HG03025 (cell line): ENCODE measurements around the gene TRIM65.
A peak's percentile ranks its signal among the peaks of the same experiment; 100 is the strongest.

Experiments used
- ATAC-seq: cut with Tn5 transposase; IDR thresholded peaks from one replicate; pipeline ENCODE4 v1.9.1; 2021; ENCODE audit warnings: mild to moderate bottlenecking, moderate library complexity; ENCODE audit not compliant: unreplicated experiment, low FRiP score

Gene TRIM65

DNA sequence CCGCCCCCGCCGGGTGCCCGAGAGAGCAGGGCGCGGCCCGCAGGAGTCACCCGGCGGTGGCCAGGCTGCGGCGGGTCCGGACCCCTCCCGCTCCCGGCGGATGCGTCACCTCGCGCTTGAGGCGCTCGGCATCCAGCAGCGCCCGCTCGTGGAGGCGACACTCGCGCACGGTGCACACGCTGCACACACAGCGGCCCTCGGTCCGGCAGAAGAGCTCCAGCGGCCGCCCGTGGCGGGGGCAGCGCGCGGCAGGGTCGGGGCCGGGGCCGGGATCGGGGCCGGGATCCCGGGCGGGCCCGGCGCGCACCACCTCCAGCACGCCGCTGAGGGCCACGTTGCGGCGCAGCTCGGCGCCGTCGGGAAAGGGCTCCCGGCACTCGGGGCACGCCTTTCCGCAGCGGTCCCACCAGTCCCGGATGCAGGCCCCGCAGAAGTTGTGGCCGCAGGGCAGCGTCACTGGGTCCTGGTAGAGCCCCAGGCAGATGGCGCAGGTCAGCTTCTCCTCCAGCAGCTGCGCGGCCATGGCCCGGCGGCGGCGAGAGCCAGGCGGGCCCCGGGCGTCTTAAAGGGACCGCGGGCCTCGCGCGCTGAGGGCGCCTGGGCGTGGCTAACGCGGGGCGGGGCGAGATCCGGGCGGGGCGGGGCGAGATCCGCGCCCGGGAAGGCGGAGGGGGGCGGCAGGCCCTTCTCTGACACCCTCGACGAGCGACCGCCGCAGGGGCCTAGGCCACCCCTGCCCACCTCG is at the start of gene TRIM65:
Gene TRIM65, minus strand, starts transcription at position 537 of the 745 bp plus-strand sequence. Its CDS starts 14 bp downstream, at position 523.
- ATAC-seq, result no peak

GRCh38 chr17:75945211-75945610 is 48.5 kb upstream of the TRIM65 start:
- ATAC-seq, result no peak

- ATAC-seq, result no peak
Measured at GRCh38 chr17:75943491-75943890, 46.7 kb upstream of the TRIM65 start.

DNA sequence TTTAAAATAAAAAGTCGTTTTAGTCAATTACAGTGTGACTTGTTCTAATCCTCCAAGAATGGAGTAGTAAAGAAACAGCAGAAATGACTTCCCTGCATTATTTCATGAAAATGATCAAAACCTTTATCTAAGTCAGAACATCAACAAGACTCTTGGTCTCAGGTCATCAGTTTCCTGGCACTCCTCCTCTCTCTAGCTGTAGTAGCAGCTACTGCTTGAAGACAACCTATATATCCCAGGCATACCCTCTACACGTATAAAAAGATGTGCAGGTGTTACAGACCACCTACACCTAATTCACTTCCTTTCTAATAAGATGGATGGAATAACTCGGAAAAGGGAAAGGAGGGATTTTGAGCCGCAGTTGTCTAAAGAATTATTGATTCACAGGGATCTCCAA is 45.7 kb upstream of the TRIM65 start:
- no peak for ATAC-seq

- ATAC-seq, result no peak
Measured at GRCh38 chr17:75941442-75941819, 44.7 kb upstream of the TRIM65 start.

DNA sequence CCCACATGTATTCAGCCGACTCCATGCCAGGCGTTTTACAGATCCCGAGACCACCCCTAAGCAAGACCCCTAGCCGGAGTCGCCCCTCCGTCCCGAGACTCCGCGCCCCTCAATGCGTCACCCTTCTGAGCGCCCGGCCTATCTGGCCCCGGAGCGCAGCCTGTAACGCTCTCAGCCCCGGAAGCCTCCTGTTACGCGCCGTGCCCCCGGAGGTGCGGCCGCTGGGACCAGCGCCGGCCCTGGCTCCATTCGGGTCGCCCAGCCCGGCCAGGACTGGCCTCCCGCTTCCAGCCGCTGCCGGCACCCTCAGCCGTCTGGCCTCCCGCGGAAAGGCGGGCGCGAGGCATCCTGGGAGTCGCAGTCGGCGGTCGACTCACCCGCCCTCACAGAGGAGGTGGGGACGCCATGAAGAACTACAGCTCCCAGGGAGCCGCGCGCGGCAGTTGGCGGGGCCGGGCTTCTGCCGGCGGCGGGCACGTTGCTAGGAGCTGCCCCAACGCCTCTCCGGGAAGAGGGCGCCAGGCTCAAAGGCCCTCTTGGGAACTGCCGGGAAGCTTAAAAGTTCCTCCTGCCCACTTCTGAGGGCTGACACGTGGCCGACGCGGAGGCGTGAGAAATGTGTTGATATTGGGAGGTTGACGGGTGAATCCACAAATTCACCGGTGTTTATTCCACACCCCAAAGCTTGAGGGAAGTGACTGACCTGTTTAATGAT is 44.1 kb upstream of the TRIM65 start, which contains the start of gene FBF1:
Gene FBF1, minus strand, starts transcription at position 316 of the 715 bp plus-strand sequence. CDS start 2,893 bp downstream, outside the sequence.
- peak; percentile 76 for ATAC-seq

DNA sequence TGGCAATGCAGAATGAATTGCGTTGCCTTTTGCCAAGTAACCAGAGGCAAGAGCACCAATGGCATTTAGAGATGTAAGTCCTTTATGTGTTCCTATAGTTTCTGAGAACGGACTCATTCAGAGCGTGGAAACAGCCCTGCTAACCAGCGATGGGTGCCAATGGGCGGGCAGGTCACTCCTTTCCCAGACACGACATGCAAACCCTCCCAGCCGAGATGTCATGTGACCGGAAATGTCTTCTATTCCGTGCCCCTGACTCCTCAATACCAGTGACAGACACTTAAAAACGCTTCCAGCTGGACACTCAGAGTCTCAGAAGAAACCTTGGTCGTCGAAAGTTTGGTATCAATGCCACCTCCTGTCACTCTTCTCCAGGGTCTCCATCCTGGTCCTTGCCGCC is 40.9 kb upstream of the TRIM65 start:
- ATAC-seq, result no peak

DNA sequence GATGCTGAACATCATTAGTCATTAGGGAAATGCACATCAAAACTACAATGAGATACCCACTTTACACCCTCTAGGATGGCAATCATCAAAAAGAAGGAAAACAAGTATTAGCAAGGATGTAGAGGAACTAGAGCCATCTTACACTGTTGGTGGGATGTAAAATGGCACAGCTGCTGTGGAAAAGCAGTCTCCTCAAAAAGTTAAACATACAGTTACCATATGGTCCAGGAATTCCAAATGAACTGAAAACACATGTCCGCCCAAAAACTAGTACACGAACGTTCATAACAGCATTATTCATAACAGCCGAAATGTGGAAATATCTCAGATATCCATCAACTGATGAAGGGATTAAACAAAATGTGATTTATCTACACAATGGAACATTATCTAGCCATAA is 37.1 kb upstream of the TRIM65 start:
- no peak for ATAC-seq

- ATAC-seq, result no peak
Measured at GRCh38 chr17:75932852-75933251, 36.1 kb upstream of the TRIM65 start.

- no peak for ATAC-seq
Measured at GRCh38 chr17:75931062-75931461, 34.3 kb upstream of the TRIM65 start.

DNA sequence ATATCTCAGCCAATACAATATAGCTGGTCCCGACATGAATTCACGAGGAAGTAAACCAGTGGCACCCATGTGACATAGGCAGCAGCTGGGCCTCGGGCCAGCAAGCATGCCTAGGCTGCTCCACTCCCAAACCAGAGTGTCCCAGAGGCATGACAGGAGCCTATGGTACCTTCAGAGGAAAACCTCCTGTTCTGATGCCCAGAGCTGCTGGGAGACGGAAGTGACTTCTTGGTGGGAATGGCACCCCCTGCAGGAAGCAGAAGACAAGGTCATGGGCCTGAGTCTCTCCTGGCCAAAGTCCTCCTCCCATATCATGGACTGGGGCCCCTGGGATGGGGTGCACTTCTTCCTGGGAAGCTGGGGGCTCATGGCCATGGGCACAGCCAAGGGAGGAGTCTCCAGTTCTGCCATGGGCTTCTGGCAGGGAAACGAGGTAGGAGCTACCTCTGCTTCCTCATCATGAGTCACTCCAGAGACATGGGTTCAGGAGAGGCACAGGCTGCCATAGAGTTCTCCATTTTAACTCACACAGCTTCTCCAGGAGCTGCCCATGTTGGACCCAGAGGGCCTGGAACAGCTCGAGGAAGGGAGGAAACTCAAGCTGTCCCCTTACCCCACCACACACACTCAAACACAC is 30.7 kb upstream of the TRIM65 start:
- no peak for ATAC-seq

DNA sequence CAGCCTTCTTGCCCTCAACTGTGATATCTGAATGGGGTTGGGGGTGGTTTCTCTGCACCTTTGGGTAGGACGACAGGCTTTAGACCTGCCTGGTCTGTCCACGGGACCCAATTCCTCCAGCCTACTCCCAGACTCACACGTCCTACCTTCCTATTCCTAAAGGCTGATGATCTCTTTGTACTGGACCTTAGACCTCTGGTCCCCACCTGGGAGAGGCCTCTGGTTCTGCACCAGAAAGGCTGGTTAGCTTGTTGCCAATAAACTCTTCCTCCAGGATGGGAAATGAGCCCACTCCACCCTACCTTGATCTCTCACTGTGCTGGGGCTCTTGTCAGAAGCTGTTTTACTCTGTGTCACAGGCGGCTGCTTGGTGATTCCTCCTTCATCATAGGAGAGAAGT is 29.7 kb upstream of the TRIM65 start:
- ATAC-seq, result no peak

GRCh38 chr17:75925912-75926311 is 29.2 kb upstream of the TRIM65 start:
- no peak for ATAC-seq

GRCh38 chr17:75925103-75925502 is 28.4 kb upstream of the TRIM65 start:
- no peak for ATAC-seq

DNA sequence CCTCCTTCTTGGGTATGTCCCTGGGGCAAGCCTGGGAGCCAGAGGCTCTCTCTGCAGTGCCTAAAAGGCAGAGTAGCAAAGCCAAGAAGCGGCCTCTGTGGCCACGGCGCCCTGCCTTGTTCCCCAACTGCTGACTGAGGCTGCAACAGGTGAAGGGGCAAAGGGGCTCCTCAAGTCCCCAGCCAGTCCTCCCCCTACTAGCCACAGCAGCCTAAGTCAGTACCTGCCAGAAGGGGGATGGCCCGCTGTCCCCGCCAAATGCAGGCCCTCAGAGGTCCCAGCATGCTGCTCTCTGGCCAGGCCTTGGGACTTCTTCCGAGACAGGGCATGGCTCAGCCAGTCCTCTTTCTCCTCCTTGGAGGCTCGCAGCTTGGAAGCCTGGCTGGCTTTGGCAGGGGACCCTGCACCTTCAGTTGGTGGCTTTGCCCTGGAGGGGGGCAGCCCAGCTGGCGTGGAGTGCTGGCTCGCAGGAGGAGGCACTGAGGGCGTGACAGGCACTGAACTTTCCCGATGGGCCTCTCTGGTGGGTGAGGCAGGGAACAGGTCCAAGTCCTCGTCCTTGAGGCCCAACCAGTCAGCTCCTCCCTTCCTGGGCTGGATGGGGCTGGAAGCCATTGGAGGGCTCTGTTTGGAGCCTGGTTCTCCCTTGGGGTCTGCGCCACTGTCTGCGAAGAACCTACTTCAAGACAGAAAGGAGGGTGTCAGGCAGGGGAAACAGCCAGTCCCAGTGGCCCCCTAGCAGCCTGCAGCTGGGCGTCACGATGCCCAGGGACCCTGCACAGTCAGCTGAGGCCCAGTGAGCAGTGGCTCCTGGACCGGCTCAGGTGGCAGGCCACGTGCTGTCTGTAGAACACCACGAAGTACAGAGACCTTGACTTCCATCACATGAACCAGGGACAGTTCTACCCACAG is 26.5 kb upstream of the TRIM65 start:
- no peak for ATAC-seq

DNA sequence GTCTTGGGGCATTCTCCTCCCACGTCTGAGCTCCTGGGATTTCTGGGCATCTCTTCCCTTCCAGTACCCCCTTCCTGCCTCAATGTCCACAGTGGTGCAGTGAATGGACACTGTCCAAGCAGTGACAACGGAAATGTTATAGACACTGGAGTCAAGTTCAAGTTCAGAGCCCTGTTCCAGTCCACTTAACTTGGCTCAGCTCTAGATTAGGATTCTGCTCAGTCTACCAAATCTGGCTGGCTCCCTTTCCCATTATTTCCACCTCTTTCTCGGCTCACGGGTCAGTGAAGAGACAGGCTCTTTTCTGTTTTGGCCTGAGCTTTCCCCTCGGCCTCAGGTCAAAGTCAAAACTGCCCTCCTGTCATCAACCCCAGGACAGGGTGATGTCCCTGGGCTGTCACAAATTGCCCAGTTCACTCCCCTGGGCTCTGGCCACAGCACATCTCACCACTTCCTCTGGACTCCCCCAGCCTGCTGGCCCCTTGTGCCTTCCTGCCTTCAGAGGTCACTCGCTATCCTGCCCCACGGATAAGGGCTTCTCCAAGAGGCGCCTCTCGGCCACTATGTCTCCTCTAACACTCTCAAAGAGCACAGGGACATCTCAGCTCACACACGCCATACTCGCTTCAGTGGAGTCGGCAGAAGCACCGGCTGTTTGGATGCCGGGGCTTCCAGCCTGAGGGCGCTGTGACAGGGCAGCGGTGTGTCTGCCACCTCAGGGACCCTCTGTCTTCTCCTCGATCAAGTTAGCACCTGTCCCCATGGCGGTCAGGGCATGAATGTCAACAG is 25.6 kb upstream of the TRIM65 start:
- no peak for ATAC-seq

- no peak for ATAC-seq
Measured at GRCh38 chr17:75921596-75921995, 24.8 kb upstream of the TRIM65 start.

DNA sequence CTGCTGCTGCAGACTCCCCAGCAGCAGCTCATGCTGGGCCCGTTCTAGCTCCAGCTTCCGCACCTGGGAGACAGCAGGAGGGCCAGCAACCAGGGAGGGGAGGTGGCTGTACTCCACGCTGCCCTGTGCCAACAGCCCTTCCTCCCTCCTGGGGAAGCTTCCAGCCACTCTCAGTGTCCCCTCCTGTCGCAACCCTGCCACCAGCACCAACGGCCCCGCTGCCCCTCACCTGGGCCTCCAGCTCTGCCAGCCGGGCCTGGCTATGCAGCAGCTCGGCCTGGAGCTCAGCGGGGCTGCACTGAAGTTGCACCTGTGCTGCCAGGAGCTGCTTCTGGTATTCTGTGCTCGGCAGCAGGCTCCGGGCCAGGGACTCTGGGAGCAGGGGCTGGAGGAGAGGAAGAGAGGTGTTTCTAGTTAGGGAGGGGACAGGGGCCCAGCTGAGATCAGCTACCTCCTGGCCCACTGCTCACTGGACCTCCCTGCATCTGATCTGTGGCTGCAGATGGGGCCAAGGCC is 23.4 kb upstream of the TRIM65 start:
- ATAC-seq, result no peak

DNA sequence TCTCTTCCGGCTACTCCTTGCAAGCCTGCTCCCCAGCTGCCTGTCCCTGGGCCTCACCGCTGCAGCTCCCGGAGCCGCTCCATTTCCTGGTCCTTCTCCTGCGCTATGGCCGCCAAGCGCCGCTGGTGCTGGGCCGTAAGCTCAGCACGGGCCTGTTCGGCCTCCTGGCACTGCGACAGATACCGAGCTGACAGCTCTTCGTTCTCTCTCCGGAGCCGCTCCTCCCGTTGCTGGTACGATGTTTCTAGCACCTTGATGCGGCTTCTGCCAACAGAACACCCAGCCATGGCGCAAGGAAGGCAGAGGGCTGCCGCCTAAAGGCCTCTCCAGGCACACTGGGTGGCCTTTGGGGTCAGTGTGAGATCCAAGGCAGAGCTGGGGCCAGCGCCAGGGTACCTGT is 22.9 kb upstream of the TRIM65 start:
- ATAC-seq, result no peak
